Measurements from ENCODE around the gene LRRC61.
"Not testable (repeated sequence)": the region's sequence is repeated elsewhere in the genome, so short reads cannot be mapped to it uniquely, and the experiment has no call there.

The LRRC61 gene, protein sequence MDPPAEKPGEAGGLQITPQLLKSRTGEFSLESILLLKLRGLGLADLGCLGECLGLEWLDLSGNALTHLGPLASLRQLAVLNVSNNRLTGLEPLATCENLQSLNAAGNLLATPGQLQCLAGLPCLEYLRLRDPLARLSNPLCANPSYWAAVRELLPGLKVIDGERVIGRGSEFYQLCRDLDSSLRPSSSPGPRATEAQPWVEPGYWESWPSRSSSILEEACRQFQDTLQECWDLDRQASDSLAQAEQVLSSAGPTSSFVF

DNA sequence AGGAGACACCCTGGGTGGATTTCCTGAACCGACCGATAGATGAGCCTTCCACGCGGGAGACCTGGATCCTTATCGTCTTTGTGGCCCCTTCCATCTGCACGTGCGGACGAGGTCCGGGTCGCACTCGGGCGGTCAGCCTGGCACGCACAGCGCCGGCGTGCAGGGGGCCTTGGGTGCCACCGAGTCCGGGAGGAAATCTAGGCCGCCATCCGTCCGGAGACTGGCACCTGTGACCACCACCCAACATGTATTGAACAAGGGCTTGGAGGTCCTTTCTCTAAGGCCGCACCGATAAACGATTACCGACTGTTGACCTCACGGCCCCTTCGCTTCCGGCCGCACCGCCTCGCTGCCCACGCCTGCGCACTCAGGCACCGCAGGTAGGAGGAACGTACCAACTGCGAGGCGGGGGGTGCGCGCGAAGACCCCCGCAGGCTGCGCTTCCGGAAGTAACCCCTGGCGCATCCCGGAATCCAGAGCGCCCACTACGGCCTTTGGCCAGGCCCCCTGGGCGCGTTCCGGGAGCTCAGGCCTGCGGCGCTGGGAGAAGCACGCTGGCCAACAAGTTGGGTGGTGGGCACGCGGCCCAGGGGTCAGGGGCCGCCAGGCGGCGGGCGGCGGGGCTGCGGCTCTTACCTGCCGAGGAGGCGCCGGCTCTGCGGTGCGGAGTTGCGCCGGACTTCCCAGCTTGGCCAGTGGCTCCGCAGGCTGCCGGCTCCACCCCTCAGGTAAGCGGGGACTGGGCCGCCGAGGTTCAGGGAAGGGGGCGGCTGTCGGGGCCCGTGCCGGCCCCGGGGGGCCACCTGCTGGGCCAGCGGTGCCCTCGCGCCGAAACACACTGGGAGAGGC lies at the start of gene LRRC61, which contains the start of gene ACTR3C:
LRRC61 (plus strand) TSS at position 523 of the 849 bp plus-strand sequence. CDS start 13,507 bp downstream, outside the sequence.
ACTR3C (minus strand) TSS at position 713 of the 849 bp plus-strand sequence. CDS start 28,249 bp downstream, outside the sequence.
- DNase-seq = peak in 5 of 58 donors; percentile 18 to 60 (median 22)

DNA sequence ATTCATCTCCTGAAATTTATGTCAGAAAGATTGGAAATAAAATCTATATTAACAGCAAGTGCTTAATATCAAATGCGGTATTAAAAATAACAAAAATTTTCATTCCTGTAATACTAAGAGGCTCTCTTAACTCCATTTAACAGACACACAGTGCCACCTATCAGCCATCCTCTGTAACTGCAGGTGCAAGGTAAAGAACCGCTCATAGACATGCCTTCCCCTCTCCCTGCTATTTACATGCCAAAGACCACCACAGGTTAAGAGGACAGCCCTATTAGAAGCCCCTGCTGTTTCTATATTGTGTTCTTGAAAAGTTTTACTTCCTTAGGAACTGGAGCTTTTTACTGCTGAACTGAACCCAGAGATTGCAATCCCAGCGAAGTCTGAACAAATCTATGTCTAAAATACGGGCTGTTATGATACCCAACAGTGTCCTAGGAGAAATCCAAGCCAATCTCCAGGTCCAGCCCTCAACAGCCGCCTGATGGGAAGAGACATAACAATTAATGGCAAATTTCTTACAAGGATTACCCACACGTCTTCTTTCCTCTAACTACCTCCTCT lies 46.9 kb upstream of the LRRC61 start:
- DNase-seq = peak in 5 of 58 donors; percentile 2 to 25 (median 12)

DNA sequence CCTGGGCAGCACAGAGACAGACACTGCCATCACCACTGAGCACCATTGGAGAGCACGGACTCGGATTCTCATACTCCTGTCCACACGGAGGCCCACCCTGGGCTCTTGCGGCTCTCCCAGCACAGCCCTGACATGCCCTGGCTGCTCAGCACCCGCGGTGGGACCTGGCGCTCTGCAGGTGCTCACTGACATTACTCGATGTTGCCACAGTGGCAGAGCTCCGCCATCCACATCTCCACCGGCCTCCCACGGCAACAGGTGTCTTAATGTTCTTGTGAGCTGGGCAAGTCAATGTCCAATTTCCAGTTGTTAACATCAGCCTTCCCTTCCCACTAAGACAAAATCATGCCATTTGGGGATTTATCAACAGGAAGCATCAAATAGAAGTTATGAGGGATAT lies 44.8 kb upstream of the LRRC61 start:
- DNase-seq = not testable (repeated sequence)

DNA sequence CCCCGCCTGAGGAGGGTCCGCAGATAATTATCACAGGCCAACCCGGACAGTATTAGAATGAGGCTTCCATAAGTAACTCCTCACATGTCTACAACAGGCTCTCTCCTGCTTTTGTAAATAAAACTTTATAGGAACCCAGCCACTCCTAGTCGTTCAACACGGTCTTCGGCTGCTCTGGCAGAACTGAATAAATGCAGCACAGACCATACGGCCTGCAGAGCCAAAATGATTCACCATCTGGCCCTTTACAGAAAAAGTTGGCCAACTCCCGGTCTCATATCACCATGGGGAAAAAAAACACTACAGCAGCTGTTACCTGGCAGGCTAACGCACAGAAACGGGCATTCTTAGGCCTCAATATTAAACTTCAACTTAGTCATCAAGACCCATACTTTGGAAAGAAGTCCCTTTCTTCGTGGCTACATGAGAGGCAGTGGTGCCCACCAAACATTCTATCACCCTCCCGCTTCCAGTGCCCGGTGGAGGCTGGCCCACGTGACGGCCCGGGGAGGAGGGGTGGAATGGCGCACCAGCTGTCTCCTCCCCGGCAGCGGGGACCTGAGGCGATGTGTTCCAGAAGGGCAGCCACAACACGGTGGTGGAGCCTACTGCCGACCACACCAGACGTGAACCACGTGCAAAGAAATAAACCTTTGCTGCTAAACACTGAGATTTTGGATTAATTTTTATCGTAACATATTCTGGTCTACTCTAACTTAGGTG lies 41.3 kb upstream of the LRRC61 start:
- DNase-seq = not testable (repeated sequence)

DNA sequence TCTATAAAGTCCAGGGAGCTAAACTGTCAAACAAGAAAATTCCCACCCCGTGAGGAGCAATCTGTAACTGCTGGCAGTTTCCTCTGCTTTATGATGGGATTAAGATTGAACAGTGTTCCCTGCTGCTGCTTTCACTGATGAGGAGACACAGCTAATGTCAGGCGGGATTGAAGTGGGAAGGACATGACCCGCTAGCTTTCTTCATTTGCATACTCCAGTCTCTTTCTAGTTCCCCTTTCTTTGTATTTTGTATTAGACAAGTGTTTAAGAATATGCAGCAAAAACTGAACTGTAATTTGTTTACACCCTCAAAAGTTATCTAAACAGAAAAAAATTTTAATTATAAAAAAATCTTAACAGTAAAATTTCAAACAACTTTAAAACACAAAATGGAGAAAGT lies 40.0 kb upstream of the LRRC61 start:
- not testable (repeated sequence) for DNase-seq

DNA sequence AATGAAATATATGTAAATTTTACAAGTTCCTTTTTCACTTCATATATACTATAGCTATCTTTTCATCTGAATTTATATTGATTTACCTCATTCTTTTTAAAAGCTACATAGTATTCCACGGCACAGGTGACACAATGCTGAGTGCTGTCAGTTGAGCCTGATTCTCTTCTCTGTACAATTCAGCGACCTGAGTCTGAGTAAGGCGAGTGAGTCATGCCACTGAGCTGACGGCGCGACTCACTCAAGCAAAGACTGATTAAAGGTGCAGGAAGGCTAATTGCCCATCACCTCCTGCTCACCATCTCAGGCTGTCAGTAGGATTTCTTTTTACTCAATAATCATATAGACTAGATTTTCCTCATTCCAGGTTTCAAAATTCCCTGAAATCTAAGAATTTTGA lies 39.5 kb upstream of the LRRC61 start:
- DNase-seq = not testable (repeated sequence)

DNA sequence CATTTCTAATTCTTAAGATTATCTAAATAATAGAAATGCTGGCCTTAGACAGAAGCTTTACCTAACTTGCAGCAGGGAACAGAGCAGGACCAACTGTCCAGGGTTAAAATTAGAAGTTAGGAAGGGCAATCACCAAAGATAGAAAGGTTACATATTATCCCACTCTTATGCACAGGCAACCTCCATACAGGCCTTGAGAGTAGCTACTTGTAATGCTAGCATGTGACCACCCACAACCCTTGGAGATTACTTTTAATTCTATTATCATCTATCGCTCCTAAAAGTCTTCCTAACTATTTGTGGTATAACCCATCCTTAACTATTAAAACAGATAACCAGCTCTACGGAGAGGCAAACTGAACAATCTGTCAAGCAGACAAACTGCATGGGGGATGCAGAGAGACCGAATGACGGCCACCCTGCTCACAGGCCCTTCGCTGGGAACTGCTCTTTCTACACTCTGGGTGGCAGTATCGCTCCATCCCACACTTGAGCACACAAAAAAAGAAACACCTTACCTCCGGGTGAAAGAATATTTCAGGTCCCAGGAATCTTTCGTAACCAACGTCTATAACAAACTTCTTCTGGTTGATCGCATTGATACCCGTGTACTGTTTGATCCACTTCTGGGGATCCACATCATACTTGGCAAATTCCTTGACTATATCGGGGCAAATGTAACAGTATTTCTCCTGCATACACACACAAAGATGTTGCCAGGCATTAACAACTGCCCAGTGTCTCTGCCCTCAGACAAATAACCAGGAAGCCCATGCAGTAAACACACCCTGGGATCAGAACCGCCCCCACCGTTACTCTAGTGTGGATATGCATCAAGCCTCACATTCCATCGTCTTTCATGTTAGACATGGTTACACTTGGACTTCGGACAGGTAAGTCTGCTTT lies 37.1 kb upstream of the LRRC61 start:
- peak in 3 of 58 donors; percentile 2 to 3 (median 2) for DNase-seq

DNA sequence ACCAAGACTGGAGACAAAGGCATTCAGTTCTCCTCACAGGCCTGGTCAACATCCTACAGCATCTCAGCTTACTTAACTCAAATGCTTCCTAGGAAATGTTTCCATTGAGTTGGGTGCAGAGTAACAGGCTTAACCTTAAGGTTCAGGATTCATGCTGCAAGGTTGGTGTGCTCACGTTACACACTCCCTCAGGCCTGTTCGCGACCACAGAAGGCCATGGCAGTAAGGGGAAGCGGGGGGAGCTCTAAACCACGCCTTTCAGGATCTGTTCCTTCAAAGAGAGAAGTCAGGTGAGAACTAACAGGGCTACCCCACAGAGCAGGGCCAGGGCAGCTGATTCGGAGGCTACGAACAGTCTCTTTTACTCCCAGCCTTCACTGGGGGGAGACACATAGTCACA lies 35.3 kb upstream of the LRRC61 start:
- DNase-seq = not testable (repeated sequence)

DNA sequence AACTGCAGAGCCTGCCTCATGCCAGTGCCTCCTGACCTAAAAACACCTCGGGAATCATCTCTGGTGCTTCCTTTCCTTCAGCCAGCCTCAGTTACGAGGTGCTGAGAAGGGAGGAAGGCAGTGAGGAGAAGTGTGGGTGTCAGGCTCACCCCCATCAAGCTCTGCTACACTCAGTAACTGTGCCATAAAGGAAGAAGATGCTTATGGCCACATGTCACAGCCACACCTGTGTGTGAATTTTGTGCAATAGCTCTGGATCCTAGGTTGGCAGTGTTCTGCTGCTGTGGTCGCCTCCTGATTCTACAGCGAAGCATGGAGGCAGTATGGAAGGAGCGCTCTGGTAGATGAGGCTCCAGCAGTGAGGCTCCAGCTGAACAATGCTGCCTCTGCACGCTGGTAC lies 34.3 kb upstream of the LRRC61 start:
- DNase-seq = not testable (repeated sequence)

DNA sequence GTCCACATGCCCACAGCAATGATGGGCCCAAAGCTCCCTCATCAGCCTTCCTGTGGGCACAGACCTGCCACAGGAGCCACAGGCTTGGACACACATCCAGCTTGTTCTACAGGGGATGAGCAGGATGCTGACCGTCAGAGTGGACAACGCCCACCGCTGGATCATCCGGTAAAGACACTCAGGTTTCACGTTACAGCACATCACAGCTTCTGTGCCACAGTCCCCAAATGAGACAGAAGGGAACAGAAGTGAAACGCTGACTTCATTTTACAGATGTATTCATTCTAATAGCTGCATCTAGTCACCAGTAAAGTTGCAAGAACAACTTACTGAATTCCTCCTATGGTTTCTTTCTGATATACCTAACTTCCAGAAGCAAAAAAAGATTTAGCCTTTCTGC lies 32.8 kb upstream of the LRRC61 start:
- DNase-seq = not testable (repeated sequence)

DNA sequence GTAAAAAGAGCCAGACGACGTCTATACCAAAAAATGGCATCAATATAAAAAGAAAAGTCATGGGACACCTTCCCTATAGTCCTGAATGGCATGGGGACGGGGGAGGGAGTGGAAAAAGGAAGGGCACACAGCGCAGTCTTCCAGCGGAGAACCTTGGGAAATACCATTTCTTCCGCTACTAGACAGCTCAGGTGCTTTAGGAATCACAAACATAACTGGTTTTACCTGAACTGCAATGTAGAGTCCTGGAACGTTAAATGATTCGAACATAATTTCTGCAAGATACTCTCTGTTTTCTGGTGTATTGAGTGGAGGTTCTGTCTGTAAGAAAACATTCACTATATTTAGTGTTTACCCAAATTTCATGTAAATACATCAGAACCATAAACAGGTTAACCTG lies 28.1 kb upstream of the LRRC61 start:
- not testable (repeated sequence) for DNase-seq

DNA sequence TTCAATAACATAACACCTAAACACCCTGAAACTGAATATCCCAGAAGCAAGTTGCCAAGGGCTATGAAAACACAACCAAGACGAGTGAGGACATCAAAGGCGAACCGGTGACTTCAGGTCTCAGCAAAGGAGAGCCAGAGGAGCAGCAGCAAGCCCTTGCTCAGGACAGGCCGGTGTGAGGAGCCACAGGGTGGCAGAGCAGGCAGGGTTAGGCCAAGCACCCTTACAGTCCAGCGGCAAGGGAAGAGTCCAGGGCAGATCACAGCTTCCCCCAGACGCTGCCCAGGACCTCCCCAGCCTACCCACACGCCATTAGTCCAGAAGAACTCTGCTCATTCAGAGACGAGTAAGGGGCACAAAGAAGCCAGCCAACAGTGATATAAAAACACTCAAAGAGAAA lies 27.5 kb upstream of the LRRC61 start:
- DNase-seq = not testable (repeated sequence)

DNA sequence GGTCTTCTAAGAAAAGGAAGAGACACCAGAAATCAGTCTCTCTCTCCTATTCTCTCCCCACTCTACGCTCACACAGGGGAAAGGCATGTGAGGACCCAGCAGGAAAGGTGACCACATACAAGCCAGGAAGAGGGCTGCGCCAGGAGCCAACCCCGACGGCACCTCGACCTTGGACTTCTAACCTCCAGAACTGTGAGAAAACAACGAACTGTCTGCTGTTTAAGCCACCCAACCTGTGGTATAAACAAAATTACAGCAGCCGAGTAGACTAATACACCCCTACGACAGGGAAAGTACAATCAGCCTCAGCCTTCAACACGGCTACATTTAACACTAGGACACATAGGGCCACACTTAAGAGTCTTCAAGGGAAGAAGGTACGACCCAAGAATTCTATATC lies 26.4 kb upstream of the LRRC61 start:
- not testable (repeated sequence) for DNase-seq

DNA sequence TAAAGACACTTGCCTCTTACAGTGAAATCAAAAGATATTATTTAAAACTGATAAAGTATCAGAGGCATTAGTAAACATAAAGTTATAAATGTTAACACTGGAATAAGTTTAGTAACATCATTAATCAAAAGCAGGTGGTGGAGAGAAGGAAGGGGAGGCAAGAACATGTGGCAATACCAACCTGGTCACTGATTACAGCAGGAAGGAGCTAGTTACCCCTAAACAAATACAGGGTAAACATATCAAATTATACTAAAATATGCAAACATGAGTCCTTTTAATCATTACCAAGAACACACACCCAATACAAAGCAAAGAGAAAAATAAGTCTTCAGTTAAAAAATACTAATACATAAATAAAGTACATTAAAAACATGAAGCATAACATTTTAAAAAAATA lies 25.2 kb upstream of the LRRC61 start:
- DNase-seq = not testable (repeated sequence)

DNA sequence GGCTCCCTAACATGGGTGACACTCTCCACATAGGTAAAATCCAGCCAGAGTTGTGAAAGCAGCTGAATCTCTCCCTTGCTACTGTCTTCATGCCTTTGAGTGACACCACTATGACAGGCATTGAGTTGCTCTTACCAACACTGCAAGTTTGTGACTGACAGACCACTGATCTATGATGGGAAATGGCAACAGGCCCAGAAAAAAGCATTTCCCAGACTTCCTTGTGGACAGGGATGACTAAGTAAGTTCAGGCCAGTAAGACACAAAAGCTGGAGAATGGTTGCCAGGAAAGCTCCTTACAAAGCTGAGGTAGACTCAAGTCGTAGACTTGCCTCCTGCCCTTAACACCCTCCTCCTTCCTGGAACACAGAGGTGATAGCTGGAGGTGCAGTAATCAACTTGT lies 20.2 kb upstream of the LRRC61 start:
- DNase-seq = not testable (repeated sequence)

DNA sequence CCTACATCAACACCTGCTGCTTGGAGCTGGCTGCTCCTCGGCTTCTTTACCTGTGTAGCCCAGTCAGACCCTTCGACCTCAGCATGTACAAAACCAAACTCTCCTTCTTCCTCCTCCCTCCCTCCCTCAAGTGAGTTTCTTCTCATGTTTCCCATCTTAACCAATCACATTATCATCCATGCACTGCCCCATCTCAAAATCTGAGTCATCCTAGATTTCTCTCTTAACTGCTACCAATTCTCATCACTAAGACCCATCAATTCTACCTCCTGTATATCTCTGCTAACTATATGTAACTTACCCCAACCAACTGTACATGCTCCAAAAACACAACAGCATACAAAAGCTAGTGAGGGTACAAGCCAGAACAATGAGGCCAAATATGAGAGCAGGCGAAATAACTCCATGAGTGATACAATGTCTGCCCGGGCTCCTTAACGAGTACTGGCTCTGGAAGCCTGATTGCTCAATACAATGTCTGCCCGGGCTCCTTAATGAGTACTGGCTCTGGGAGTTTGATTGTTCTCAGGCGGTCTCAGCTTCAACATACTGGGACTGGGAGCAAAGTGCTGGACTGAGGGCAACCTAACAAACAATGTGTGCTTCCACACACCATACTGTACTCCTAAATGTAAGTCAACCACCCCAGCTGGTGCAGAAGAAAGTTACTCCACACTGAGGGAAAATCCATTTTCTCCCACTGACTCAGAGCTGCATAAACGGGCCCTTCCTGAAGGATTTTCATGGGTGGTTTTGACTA lies 18.5 kb upstream of the LRRC61 start:
- DNase-seq = not testable (repeated sequence)

DNA sequence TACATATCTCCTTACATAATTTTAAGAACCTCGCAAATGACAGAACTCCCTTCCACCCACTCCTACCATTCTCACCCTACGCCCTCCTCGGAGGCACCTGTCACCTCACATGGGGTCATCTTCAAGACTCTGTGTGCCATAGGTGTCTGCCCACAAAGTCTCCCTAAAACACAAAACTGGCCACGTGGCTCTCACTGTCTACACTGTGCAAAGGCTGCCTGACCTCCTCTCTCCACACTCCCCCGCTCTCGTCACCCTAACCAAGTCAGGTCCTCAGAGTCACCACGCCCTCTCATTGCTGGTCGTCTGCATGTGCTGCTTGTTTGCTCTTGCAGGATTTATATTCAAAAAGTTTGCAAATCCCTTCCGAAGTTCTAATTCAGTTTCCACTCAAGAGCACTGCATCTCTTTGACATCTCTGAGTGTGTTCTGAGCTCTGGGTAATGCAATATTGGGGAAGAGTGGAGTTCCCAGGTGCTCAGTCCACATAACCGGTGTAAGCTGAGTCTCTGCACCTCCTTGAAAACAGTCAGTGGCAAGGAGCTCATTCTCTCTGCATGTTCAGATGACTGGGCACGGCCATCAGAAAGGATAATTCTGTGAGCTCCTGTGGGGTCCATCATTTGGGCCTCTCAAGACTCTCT lies 17.8 kb upstream of the LRRC61 start:
- not testable (repeated sequence) for DNase-seq

DNA sequence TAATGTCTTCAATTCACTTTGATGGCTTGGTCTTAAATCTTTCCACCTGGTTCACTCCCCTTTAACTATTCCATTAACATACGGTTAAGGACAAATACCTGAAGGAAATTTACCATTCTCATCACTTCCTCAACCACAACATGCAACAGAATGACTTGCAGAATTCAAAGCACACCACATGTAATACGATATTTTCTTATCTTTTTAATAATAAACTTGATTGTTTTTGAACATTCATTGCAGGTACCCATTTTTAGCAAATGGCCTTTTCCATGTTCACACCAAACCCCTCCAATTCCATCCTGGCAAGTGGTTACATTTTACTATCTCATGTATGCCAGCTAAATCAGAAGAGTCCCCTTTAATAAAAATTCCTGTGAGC lies 17.3 kb upstream of the LRRC61 start:
- not testable (repeated sequence) for DNase-seq

DNA sequence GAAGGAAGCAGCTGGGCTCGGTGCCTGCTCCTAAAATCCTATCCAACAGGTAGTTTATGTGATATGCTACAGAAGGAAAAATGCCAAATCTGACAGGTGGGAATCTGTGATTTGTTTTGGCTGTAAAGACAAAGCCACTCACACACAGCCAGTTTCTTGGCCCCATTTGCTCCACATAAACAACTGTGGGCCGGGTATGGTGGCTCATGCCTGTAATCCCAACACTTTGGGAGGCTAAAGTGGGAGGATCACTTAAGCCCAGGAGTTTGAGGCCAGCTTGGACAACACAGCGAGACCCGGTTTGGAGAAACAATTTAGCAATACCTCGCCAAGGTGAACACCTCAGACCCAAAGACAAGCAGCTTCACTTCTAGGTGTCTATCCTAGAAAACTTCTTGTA lies 16.8 kb upstream of the LRRC61 start:
- DNase-seq = not testable (repeated sequence)

Data from anterior cingulate cortex (tissue), 58 donors.